ENCODE measurements around the gene PLD4. TPM values are rescaled to one million over a fixed set of nuclear protein-coding genes. Genes with fewer than 3 reads are reported as not detected.
"Not testable (repeated sequence)": the region's sequence is repeated elsewhere in the genome, so short reads cannot be mapped to it uniquely, and the experiment has no call there.

PLD4 gene
- total and polyA plus RNA-seq, 3 donors from 2014 or later: 1.1 to 1.7 (median 1.2) TPM

DNA sequence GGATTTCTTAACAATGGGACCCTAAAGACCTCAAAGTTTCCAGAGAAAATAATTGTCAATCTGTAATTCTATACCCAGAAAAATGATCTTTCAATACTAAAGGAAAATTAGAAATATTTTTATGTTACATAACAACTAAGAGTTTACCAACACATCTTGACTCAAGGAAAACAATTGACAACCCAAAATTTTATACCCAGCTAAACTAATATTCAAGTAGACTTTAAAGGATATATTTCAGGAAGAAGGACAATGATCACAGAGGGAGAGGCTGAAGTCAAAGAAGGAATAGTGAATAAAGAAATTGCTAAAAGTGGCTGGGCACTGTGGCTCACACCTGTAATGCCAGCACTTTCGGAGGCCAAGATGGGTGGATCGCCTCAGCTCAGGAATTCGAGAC lies 12.6 kb upstream of the PLD4 start:
- H3K36me3 ChIP-seq (ENCODE audit: low read depth, missing control alignments): no peaks in the 10 kb centered on the region
- WGBS, 2 donors: 86 to 89% methylated on average over 3 of the region's 3 CpGs
- H3K9me3 ChIP-seq: no peaks in the 10 kb centered on the region
- DNase-seq: no peak
- H3K27me3 ChIP-seq: no peaks in the 10 kb centered on the region
- no peaks in the 10 kb centered on the region for H3K4me1 ChIP-seq
- intact Hi-C loops (cut with DNase I; ENCODE audit: low total_unique reads): loop anchor here (10.0 kb wide), 1 partner anchor 143 kb away; no protein-coding TSS in a partner anchor
- H3K4me3 ChIP-seq: no peak overlapping the region
- TF ChIP-seq CTCF (IDR thresholded peaks at IDR 0.05) (no peak), POLR2A (IDR thresholded peaks at IDR 0.05) (no peak)
- H3K27ac ChIP-seq: no peak overlapping the region

- DNase-seq: no peak
- H3K36me3 ChIP-seq (ENCODE audit: low read depth, missing control alignments): no peaks in the 10 kb centered on the region
- no peak overlapping the region for H3K27ac ChIP-seq
- no peak overlapping the region for H3K4me3 ChIP-seq
- no peak for TF ChIP-seq POLR2A (IDR thresholded peaks at IDR 0.05)
- TF ChIP-seq CTCF (IDR thresholded peaks at IDR 0.05): no peak
- WGBS, 2 donors: 96% methylated on average over 7 of the region's 7 CpGs
- no peaks in the 10 kb centered on the region for H3K9me3 ChIP-seq
- no peaks in the 10 kb centered on the region for H3K27me3 ChIP-seq
- intact Hi-C loops (cut with DNase I; ENCODE audit: low total_unique reads): loop anchor here (10.0 kb wide), 1 partner anchor 141 kb away; no protein-coding TSS in a partner anchor
- no peaks in the 10 kb centered on the region for H3K4me1 ChIP-seq
Observed at GRCh38 chr14:104913435-104913834, 11.2 kb upstream of the PLD4 start.

GRCh38 chr14:104917116-104917515 lies 7.6 kb upstream of the PLD4 start:
- Histone ChIP-seq H3K9me3 (no peaks in the 10 kb centered on the region), H3K27me3 (no peaks in the 10 kb centered on the region), H3K4me1 (no peaks in the 10 kb centered on the region), H3K4me3 (no peak overlapping the region), H3K36me3 (ENCODE audit: low read depth, missing control alignments) (no peaks in the 10 kb centered on the region), H3K27ac (no peak overlapping the region)
- WGBS, 2 donors: 85 to 89% methylated on average over 9 of the region's 9 CpGs
- intact Hi-C loops (cut with DNase I; ENCODE audit: low total_unique reads): loop anchor here (10.0 kb wide), 1 partner anchor 138 kb away; no protein-coding TSS in a partner anchor
- no peak for DNase-seq
- TF ChIP-seq CTCF (IDR thresholded peaks at IDR 0.05) (no peak), POLR2A (IDR thresholded peaks at IDR 0.05) (no peak)

DNA sequence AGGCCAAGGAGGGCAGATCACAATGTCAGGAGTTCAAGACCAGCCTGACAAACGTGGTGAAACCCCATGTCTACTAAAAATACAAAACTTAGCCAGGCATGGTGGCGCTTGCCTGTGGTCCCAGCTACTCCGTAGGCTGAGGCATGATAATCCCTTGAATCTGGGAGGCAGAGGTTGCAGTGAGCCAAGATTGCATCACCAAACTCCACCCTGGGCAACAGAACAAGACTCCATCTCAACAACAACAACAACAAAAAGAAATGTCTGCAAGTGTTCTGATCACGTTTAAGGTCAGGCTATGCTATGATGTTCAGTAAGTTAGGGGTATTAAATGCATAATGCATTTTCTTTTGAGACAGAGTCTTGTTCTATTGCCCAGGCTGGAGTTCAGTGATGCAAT lies 6.7 kb upstream of the PLD4 start:
- H3K4me3 ChIP-seq: no peak overlapping the region
- no peaks in the 10 kb centered on the region for H3K27me3 ChIP-seq
- H3K36me3 ChIP-seq (ENCODE audit: low read depth, missing control alignments): no peaks in the 10 kb centered on the region
- intact Hi-C loops (cut with DNase I; ENCODE audit: low total_unique reads): loop anchor here (10.0 kb wide), 1 partner anchor 137 kb away; no protein-coding TSS in a partner anchor
- no peak for DNase-seq
- no peaks in the 10 kb centered on the region for H3K9me3 ChIP-seq
- H3K27ac ChIP-seq: no peak overlapping the region
- no peaks in the 10 kb centered on the region for H3K4me1 ChIP-seq
- TF ChIP-seq POLR2A (IDR thresholded peaks at IDR 0.05) (no peak), CTCF (IDR thresholded peaks at IDR 0.05) (no peak)
- 87 to 88% methylated on average over 4 of the region's 4 CpGs for WGBS, 2 donors

DNA sequence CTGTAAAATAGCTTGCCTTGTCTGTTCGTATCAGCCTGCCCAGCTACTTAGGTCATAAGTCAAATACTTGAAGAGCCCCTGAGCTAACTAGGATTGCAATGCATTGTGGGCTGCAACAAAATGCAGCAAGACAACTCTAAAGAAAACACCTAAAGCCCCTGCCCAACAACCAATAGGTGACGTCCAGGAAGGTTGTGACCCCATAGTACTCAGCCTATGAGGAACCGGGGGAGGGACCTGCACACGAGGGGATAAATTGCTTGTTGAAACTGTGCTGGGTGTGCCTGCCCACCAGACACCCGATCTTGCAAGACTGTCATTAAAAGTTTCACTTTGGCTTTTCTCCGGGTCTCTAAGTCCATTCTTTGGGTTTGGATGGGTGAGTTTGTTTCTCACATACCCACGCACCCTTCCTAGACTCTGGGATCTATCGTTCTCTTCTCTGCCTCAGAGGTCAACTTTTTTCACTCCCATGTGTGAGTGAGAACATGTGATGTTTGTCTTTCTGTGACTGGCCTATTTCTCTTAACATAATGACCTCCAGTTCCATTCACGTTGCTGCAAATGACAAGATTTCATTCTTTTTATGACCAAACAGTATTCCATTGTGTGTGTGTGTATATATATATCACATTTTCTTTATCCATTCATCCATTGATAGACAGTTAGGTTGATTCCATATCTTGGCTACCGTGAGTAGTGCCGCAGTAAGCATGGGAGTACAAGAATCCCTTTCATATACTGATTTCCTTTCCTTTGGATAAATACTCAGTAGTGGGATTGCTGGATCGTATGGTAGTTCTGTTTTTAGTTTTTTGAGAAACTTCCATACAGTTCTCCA lies 5.3 kb upstream of the PLD4 start:
- not testable (repeated sequence) for H3K36me3 ChIP-seq (ENCODE audit: low read depth, missing control alignments); H3K9me3 ChIP-seq; H3K27me3 ChIP-seq; H3K4me3 ChIP-seq; H3K27ac ChIP-seq; H3K4me1 ChIP-seq; DNase-seq
- 71 to 76% methylated on average over 12 of the region's 12 CpGs for WGBS, 2 donors
- intact Hi-C loops (cut with DNase I; ENCODE audit: low total_unique reads): loop anchor here (10.0 kb wide), 1 partner anchor 135 kb away; no protein-coding TSS in a partner anchor
